ENCODE measurements around the gene APMAP.

DNA sequence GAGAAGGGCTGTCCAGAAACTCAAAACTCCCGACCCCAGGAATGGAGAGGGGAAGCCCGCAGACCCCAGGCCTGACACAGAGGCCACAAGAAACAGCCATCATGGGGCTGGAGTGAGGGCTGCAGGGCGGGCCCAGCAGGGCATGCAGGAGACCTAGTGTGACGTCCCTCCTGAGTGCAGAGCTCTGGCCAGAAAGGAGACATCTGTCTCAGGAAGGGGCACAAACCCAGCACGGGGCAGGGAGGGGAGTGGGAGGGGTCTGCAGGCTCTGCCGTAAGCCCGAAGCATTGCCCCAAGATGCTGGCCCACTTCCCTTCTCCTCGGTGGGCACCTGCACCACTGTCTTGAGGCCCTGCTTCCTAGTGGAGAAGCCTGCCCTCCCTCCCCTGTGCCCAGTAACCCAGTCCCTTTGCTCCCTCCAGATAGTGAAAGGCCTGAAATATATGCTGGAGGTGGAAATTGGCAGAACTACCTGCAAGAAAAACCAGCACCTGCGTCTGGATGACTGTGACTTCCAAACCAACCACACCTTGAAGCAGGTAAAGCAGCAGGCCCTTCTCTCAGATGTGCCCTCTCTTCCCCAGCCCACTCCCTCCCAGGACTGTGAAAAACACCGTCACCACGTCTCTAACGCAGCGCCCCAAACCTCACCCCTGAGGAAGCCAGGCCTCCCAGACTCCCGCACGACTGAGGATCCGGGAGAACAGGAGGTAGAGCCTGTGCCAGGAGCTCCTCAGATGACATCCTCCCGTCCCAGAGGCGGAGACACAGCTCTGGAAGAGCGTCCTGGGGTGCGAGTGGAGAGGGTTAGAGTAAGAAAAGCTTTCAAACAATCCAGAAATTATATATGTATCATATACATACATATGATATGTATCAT is 33.8 kb downstream of the APMAP start:
- TF ChIP-seq POLR2A (IDR thresholded peaks at IDR 0.05) = no peak
- TF ChIP-seq, protein P1, sequence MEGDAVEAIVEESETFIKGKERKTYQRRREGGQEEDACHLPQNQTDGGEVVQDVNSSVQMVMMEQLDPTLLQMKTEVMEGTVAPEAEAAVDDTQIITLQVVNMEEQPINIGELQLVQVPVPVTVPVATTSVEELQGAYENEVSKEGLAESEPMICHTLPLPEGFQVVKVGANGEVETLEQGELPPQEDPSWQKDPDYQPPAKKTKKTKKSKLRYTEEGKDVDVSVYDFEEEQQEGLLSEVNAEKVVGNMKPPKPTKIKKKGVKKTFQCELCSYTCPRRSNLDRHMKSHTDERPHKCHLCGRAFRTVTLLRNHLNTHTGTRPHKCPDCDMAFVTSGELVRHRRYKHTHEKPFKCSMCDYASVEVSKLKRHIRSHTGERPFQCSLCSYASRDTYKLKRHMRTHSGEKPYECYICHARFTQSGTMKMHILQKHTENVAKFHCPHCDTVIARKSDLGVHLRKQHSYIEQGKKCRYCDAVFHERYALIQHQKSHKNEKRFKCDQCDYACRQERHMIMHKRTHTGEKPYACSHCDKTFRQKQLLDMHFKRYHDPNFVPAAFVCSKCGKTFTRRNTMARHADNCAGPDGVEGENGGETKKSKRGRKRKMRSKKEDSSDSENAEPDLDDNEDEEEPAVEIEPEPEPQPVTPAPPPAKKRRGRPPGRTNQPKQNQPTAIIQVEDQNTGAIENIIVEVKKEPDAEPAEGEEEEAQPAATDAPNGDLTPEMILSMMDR (IDR thresholded peaks at IDR 0.05) = no peak

Data from uterus (tissue), 2 donors.